ENCODE results near the gene DDX27.
"Not testable (repeated sequence)": the region's sequence is repeated elsewhere in the genome, so short reads cannot be mapped to it uniquely, and the experiment has no call there.

DDX27 gene

DNA sequence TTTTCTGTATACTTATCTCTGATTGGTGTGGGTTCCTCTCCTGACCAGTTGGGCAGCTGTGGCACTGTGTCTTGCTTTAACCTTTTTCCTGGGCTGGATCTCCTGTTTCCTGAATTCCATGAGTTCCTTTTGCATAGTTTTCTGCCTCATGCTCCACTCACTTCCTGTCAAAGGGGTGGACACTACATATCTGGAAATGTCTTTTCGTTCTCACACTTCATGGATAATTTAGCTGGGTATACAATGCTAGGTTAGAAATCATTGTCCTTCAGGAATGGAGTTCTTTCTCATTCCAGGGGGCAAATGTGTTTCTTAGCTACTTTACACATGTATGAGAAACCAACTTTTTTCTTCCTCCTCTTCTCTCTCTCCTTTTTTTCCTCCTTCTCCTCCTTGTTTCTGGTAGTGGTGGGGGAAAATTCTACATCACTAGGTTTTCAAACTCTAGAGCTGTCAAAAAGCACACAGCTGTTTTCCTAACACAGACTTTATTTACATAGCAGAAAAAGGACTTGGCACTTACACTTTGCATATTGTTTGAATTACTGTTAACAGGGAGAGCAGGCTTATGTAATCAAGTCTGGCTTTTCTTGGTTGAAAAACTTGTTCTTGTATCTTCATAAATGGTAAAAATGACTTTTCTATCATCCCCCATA is 9.0 kb upstream of the DDX27 start:
- no peak for DNase-seq

DNA sequence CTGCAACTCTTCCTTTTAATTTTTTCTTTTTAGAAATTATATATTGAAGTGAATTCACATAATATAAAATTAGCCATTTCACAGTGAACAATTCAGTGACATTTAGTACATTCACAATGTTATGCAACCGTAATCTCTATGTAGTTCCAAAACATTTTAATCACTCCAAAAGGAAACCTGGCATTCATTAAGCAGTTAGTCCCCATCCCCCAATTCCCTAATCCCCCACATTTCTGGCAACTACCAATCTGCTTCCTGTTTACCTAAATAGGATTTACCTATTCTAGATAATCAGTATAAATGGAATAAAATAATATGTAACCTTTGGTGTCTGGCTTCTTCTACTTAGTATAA is 8.5 kb upstream of the DDX27 start:
- DNase-seq = no peak

DNA sequence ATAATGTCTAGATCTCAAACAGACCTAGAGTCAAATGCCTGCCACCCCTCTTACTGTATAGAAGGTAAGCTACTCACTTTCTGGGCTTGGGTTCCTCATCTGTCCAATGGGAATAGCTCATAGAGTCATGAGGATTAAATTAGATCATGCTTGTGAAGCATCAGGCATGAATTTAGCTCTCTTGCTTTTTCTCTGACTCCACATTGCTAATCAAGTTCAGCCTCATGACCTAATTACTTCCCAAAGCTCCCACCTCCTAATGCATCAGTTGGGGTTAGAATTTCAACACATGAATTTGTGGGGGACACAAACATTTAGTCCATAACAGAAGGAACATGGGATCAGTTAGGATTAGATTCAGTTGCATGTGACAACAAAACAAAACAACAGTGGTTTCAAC is 4.6 kb upstream of the DDX27 start:
- no peak for DNase-seq

DNA sequence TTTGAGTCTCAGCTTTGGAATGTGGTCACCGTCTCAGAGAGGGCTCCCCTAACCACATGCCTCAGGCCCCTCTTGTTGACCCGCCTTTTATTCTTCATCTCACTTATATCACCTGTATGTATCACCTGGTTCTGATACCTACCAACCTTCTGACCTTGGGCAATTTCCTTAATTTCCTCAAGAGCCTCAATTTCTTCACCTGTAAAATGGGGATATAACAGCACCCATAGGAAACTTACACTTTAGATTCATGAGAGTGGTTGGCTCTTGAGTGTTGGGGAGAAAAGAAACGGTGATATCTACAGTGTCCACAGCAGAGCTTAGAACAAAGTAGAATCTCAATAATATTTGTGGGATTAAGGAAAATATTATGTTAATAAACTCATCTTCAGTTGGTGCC is 4.0 kb upstream of the DDX27 start:
- DNase-seq = no peak

DNA sequence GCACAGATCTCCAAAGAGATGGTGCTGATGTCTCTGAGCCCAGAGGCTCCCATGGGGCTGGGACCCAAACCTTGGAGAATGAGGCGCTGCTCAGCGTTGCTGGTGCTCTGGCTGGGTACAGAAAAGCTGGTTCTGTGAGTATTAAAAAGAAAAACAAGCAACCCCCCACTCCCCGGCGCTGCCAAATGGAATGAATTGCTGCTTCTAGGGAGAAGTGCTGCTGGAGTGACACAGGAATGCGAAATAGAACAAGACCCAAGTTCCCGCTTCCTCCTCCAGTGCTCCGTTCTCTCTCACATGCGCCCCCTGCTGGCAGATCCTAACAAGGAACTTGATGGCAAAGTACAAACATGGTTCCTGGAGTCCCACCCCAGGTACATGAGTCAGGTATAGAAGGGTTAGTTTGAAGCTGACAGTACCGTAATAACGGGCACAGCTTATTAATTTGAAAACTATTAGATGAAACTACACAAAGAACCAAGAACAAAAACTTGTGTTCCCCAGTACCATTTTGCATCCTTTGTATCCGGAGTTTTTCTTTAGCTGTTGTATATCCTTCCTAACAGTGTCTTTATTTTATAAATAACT is 2.1 kb upstream of the DDX27 start:
- DNase-seq = peak; percentile 59 to 83

DNA sequence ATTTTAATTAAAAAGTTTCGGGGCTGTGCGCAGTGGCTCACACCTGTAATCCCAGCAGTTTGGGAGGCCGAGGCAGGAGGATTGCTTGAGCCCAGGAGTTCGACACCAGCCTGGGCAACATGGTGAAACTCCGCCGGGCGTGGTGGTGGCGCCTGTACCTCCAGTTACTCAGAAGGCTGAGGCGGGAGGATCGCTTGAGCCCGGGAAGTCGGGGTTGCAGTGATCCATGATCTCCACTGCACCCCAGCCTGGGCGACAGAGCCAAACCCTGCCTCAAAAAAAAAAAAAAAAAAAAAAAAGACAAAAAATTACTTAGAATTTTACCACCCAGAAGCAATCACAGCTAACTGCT is 501 bp upstream of the DDX27 start:
- DNase-seq = not testable (repeated sequence)

DNA sequence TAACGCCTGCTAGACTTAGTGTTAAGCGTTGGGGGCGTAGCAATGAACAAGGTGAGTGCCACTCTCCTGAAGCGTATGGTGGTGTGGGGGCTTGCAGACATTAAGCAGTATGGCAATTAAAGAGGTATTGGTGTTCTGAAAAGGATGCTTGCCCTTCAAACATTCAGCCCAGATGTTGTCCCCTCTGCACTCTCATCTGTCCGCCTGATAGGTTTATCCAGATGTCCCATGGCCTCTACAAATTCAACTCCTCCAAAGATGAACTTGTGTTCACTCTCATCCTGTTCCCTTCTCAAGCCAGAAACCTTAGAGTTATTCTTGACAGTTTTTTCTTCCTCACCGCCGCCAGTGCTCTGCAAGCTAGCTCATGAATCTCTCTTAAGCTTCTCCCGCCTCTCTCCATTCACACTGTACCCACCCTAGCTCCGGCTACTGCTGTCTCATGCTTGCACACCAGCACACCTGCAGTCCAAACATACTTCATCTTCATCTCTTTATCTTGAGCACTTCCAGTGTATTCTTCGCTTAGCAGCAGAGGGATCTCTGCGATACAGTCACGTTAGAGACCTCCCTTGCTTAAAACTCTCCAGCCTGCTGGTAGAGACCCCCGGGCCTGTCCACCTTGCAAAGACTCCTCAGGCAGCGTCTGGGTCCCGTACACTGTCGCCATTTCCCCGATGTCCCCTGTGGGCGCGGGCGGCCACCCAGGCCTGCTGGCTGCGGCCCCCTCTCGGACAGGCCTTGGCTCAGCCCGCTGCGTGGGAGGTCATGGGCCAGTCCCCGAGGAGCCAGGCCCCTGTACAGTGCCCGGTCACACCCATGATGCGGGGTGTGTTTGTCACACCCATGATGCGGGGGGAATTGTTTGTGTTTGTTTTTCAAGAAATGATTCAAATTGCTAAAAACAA is 962 bp downstream of the DDX27 start:
- DNase-seq = no peak

DNA sequence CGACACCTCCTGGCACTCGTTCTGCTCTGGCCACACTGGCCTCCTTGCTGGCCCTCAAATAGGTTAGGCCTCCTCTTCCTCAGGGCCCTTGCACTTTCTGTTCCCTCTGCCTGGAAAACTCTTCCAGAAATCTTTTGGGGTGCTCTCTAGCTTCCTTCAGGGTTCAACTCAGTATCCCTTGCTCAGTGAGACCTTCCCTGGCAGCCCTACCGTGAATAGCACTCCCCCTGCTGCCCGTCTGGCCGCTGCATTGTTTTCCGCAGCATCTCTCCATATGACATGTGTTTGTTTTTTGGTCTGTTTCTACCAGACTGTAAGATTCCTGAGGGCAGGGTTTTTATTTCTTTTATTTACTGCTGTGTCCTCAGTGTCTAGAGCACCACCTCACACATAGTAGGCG is 6.7 kb downstream of the DDX27 start:
- DNase-seq = no peak

DNA sequence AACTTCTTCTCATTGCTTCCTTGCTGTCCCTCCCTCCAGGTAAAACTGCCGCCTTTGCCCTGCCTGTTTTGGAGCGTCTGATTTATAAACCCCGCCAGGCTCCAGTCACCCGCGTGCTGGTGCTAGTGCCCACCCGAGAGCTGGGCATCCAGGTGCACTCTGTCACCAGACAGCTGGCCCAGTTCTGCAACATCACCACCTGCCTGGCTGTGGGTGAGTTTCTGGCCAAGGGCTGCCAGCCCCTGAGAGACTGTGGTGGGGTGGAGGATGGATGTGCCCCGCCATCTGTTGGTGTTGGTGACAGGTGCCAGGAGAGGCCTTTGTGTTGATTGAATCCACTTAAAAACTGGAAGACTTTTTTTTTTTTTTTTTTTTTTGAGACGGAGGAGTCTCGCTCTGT is 9.5 kb downstream of the DDX27 start:
- no peak for DNase-seq

DNA sequence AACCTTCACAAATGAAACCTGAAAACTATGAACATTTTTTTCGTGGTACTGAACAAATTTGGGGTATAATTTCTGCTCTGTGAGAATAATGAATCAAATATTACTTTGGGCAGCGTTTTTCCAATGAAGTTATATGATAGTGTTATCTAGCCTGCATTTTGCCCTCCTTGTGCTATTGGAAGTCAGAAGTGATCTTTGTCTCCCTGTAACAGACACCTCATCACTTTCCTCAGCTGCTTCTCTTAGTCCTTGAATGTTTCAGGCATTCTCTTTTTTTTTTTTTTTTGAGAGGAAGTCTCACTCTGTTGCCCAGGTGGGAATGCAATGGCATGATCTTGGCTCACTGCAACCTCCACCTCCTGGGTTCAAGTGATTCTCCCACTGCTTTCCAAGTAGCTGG is 10.2 kb downstream of the DDX27 start:
- no peak for DNase-seq

DNA sequence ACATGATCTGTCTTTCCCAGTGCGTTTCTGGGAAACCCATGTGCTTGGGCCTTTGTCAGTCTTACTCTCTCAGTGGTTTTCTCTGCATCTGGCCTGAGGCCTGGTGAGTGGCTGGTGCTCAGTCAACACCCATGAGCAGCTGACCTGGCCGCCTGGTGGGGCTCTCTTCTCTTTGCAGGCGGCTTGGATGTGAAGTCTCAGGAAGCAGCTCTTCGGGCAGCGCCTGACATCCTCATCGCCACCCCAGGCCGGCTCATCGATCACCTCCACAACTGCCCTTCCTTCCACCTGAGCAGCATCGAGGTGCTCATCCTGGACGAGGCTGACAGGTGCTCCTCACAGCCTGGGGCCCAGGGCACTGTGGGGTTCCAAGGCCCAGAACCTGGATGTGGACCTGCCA is 10.8 kb downstream of the DDX27 start:
- DNase-seq = no peak

DNA sequence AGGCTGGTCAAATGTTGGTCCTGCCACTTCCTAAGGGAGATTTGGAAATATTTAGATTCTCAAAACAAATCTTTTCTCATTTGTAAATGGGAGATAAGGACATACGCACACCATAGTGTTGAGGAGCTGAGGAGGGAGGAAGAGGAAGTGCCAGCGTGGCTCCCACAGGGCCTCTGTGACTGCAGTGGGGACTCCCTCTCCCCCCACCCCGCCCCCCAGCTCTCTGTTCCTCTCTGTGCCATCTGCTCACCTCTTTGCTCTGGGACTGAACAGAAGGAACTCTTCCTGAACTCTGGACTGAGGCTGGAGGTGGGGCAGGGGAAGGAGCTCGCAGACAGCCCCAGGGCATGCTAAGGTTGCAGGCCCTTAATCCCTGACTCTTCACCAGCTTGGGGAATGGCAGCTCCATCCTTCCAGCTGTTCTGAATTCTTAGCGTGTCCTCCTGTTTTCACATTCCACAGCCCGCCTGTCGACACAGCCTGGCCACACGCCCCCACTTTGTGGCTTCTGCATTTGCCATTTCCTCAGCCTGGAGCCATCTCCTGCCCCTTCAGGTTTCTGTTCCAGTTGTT is 11.4 kb downstream of the DDX27 start:
- no peak for DNase-seq

DNA sequence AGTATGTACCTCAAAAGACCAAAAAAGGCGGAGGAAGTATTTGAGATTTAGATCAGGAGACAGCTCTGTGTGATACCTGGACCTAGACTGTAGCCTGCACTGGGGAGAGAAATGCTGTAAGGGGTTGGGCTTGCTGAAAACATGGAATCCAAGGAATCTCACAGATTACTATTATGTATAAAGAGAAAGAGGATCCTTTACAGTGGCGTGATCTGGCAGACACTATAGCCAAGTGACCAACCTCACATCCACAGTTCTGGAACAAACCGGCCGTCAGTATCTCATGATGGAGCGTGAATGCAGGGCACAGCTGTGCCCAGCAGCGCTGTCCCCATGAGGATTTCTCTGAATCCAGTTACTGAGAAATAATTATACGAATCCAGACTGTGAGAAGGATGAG is 12.3 kb downstream of the DDX27 start:
- DNase-seq = no peak

DNA sequence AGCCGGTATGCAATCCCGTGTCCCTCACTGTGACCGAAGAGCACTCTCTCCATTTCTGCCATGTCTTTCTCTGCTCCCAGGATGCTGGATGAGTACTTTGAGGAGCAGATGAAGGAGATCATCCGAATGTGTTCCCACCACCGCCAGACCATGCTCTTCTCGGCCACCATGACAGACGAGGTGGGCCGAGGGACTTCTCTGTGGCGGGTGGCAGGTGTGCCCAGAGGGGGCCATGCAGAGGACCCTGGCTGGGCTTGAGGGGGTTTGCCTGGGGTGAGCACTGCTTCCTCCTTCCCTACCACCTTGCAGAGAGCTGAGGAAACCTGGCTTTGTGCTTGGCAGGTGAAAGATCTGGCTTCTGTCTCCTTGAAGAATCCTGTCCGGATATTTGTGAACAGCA is 14.0 kb downstream of the DDX27 start:
- DNase-seq = no peak

DNA sequence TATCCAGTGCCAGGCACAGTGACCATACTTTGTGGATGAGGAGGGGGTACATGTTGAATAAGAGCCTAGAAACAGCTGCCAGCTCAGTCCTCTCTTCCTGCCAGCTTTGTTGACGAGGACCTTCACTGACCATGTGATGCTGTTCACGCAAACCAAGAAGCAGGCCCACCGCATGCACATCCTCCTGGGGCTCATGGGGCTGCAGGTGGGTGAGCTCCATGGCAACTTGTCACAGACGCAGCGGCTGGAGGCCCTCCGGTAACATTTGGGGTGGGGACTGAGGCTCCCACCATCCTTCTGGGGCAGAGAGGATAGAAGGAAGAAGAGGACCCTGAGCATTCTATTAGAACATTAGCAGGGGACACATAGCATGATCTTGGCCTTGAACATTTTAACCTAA is 15.6 kb downstream of the DDX27 start:
- no peak for DNase-seq

DNA sequence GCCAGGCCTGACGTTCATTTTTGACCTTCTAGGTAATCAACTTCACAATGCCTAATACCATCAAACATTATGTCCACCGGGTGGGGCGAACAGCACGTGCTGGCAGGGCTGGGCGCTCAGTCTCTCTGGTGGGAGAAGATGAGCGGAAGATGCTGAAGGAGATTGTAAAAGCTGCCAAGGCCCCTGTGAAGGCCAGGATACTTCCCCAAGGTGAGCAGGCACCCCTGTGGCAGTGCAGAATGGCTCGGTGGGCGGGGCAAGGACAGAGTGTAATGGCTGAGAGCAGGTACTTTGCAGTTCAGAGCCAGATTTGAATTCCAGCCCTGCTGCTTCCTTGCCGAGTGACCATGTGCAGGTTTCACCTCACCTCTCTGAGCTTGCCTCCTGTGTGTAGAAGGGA is 17.1 kb downstream of the DDX27 start:
- DNase-seq = no peak

DNA sequence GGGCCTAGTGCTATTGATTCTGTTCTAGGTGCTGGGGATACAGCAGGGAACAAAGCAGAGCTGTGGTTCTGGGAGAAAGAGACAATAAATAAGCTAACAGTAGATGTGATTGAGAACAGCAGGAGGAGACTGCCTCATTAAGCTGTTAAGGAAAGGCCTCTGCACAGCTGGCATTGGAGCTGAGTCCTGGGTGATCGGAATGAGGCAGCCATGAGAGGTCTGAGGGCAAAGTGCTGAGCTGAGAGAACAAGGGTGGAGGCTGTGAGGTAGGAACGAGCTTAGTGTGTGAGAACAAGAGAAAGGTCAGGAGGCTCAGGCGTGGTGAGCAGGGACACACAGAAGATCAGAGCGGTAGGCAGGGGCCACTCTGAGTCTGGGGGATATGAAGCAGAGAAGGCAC is 18.3 kb downstream of the DDX27 start:
- DNase-seq = no peak

DNA sequence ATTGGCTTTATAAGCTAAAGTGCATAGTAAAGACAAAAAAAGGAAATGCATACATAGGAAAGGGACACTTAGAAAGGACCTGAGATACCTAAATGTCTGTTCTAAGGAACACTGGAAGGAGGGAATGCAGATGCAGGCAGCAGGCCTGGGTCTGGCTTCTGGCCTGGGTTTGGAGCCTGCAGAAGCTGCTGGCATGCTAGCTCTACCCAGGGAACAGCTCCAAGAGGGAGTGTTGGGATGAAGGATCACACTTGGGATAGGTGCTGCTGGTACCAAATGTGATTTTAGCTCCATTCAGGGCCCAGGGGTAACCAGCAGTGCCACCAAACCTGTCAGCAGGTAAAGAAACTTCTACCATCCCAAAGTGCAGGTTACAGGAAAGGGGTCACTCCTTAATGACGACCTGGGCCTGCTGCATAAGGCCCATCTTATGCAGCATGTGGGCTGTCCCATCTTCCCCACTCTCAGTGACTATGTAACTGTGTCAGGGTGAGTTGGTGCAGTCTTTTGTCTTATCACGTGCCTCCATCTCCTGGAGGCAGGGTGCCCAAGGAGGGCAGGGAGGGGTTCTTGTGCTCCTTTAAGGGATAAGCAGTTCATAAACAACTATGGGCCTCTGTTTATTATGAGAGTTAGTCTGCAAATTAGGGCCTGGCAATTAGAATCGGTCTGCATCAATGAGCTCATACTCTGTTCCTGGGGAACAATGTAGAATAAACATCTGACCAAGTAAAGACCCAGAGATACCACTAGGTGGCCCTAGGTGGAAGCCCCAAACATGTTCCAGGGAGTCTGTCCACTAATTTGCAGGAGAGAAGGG is 26.9 kb downstream of the DDX27 start:
- peak; percentile 11 to 66 for DNase-seq

DNA sequence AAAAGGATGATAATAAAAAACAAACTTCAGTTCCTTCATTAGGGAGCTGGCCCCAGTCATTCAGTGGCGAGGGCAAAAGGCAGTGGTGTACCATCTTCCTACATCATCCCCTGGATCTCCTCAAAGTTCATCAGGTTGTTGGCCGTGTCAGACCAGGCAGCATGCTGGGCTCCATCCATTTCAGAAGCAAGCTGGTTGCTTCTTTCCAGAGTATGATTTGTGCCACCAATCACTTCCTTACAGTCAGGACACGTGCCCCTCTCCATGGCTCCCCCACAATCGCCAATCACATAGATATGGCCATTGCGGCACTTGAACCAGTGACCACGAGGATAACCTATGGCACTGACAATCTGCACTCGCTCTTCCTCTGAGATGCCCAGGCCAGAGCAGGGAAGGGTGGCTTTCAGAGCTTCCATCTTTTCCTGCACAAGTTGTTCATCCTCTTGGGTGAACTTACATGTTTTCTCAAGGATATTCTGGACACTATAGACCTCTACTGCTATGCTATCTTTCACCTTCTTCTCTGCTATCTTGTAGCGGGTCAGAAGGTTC is 28.0 kb downstream of the DDX27 start:
- no peak for DNase-seq

DNA sequence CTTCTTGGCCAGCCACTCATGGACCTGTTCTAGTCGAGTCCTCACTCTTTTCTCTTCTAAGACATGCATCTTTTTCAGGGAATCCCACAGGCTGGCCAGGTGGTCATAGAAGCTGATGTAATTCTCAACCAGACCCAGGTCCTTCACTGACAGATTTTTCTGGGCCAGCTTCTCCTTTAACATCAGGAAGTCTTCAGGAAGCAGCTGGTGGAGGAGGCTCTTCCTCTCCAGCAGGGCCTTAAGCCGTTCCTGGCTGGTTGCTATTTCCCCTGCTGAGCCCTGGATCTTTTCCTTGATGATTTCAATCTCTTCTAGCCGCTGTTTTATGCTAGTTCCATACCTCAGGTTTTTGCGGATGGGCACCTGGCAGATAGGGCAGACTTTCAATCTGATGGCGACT is 28.6 kb downstream of the DDX27 start:
- no peak for DNase-seq

DNA sequence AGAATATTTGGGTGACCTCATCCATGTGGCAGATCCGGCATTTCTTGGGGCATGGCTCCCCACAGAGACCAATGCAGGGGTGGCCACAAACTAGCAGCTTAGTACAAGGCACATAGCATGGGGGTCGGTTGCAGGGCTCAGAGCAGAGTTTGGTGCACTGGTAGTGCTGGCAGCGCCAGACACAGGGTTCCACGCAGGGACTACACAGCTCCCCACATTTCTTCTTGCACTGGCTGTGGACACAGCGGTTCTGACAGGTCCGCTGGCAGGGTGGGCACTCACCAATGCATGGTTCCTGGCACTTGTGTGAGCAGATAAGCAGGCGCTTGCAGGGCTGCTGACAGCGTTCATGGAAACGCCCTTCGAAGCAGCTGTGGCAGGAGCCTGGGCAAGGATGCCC is 29.1 kb downstream of the DDX27 start:
- no peak for DNase-seq

DNA sequence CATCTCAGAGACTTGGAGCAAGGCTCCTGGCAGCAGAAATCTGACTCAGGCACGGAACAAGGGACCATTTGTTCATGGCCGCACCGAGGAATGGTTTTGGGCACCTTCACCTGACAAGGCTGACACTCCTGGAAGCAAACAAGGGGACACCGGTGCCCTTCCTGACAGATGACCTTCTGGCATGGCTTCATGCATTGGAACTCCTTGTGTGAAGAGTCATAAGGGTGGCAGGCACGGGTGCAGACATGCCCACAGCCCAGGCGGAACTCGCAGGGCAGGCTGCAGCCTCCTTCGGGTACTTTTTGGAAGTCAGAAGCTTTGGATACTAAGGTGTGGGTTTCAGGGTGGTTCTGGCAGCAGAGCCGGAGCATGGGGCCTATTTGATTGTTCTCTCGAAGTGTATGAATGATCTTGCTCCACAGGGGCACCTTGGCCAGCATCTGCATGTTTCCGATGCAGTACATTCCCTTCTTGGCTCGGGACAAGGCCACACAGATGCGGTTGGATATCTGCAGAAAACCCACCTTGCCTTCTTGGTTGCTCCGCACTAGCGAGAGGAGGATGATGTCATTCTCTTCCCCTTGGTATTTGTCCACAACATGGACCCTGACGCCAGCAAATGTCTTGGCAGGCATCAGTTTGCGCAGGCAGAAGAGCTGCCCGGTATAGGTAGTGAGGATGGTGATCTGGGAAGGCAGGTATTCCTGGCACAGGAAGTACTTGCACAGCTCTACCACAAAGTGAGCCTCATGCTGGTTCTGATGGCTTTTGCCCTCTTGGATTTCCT is 29.9 kb downstream of the DDX27 start:
- DNase-seq = no peak
